ENCODE measurements around the gene NME2. TPM values are rescaled to one million over a fixed set of nuclear protein-coding genes. Genes with fewer than 3 reads are reported as not detected.

Gene NME2
- total and polyA plus RNA-seq, 2 of the 8 experiments (the other 6 are each of a cell fraction or from before 2014, with no cell fraction given), result 827 to 929 TPM

DNA sequence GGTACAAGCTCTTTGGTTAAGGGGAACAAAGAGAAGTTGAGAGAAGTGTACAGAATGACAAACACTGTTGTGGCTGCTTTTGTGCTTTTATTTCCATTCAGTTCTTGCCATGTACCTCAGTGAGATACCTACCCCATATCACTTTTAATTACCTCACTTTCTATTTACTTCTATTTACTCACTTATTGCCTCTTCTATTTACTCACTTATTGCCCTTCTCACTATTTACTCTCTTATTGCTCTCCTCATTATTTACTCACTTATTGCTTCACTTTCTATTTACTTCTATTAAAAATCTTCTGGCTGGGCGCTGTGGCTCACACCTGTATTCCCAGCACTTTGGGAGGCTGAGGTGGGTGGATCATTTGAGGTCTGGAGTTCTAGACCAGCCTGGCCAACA is 51.7 kb downstream of the NME2 start:
- FAIRE-seq, result no peak
- no peak overlapping the region for H3K14ac ChIP-seq (ENCODE audit: insufficient read length)
- ChIA-PET POLR2A (ENCODE audit: partially characterized antibody) (no interaction called here), CTCF (ENCODE audit: partially characterized antibody) (no interaction called here)
- H3K79me2 ChIP-seq (ENCODE audit: control insufficient read depth in 1 of 2, insufficient read depth in 2 of 2, low read length in 2 of 2), result no peaks in the 10 kb centered on the region; a peak in 1 of 4 replicates
- H3K56ac ChIP-seq (replicated peaks; ENCODE audit: insufficient read length, low read depth, low read length), result no peak overlapping the region
- no peaks in the 10 kb centered on the region for H3K4me1 ChIP-seq (replicated peaks in 1 of 4; ENCODE audit: control insufficient read depth in 3 of 4, insufficient read depth in 4 of 4, low read length in 3 of 4)
- H3K27me3 ChIP-seq (replicated peaks in 1 of 4; ENCODE audit: control insufficient read depth in 3 of 4, extremely low read depth in 1 of 4, insufficient read depth in 3 of 4, low read length in 3 of 4), result no peaks in the 10 kb centered on the region
- H4K91ac ChIP-seq (replicated peaks; ENCODE audit: insufficient read length, low read length), result no peak overlapping the region
- DNase-seq (ENCODE audit: low read depth in 1 of 2, low spot score in 2 of 2), result no peak
- H3K4me2 ChIP-seq (ENCODE audit: insufficient read depth in 1 of 2, low read depth in 2 of 2, low read length in 2 of 2), result no peak overlapping the region
- H3K36me3 ChIP-seq (ENCODE audit: control insufficient read depth in 2 of 4, insufficient read depth in 4 of 4, low read length in 3 of 4), result peaks cover 4 to 85% (median 50%) of the 10 kb centered on the region in 4 experiments; a peak in 7 of 8 replicates
- no peak overlapping the region for H2BK20ac ChIP-seq (ENCODE audit: low read length)
- H4K5ac ChIP-seq (ENCODE audit: insufficient read length, low read depth, low read length), result no peak overlapping the region
- no peak overlapping the region for H2BK12ac ChIP-seq (ENCODE audit: low read depth, low read length)
- no peak overlapping the region for H2BK15ac ChIP-seq (ENCODE audit: low read length)
- H2AFZ ChIP-seq (ENCODE audit: low read length), result no peak overlapping the region
- no peak overlapping the region for H3K23ac ChIP-seq (ENCODE audit: insufficient read length)
- H2BK120ac ChIP-seq (replicated peaks; ENCODE audit: low read depth, low read length), result no peak overlapping the region
- H2AK5ac ChIP-seq (ENCODE audit: low read depth, low read length), result no peak overlapping the region
- H4K20me1 ChIP-seq (replicated peaks in 1 of 2; ENCODE audit: control insufficient read depth in 1 of 2, insufficient read depth in 2 of 2, low read length in 2 of 2), result no peaks in the 10 kb centered on the region
- H3K4ac ChIP-seq (replicated peaks; ENCODE audit: insufficient read length, low read depth, low read length), result no peak overlapping the region
- no peak overlapping the region for H3K18ac ChIP-seq (ENCODE audit: extremely low read depth, low read length)
- no peak overlapping the region for H4K8ac ChIP-seq (ENCODE audit: extremely low read depth, insufficient read depth, low read length)
- no peaks in the 10 kb centered on the region for H3K23me2 ChIP-seq (ENCODE audit: low read depth, low read length)
- no peak overlapping the region for H3K9ac ChIP-seq (replicated peaks in 1 of 4; ENCODE audit: extremely low read depth in 1 of 4, low read depth in 3 of 4, low read length in 3 of 4)
- H2BK5ac ChIP-seq (ENCODE audit: low read depth, low read length), result no peak overlapping the region
- no peaks in the 10 kb centered on the region for H3K79me1 ChIP-seq (ENCODE audit: low read depth, low read length)
- H3K27ac ChIP-seq (ENCODE audit: low read depth, low read length), result no peak overlapping the region
- TF ChIP-seq HDAC2 (IDR thresholded peaks at IDR 0.05; ENCODE audit: borderline replicate concordance in 1 of 2, low read depth in 2 of 2, low read length in 2 of 2) (no peak), ASH2L (IDR thresholded peaks at IDR 0.05; ENCODE audit: low read length) (no peak), RNF2 (IDR thresholded peaks at IDR 0.05; ENCODE audit: borderline replicate concordance, low read depth, low read length, missing control alignments, poor library complexity, severe bottlenecking) (no peak), RAD21 (IDR thresholded peaks at IDR 0.05 in 1 of 2, conservative IDR thresholded peaks at IDR 0.05 in 1 of 2; ENCODE audit: low read depth in 2 of 2, low read length in 2 of 2) (no peak), NRF1 (IDR thresholded peaks at IDR 0.05; ENCODE audit: low read depth, low read length) (no peak), PHF8 (conservative IDR thresholded peaks at IDR 0.05; ENCODE audit: low read depth, low read length) (no peak), TAF7 (optimal IDR thresholded peaks at IDR 0.05; ENCODE audit: borderline replicate concordance, low read depth, low read length) (no peak), EGR1 (IDR thresholded peaks at IDR 0.05; ENCODE audit: borderline replicate concordance, low read depth, low read length) (no peak), HDAC6 (IDR thresholded peaks at IDR 0.05; ENCODE audit: low read depth, low read length) (no peak), KDM4A (IDR thresholded peaks at IDR 0.05; ENCODE audit: low read depth, low read length, severe bottlenecking) (no peak)
- H3K9me3 ChIP-seq (ENCODE audit: insufficient read depth in 2 of 2, low read depth in 1 of 2, low read length in 1 of 2), result no peaks in the 10 kb centered on the region
- H3K4me3 ChIP-seq (ENCODE audit: extremely low read depth in 1 of 4, insufficient read depth in 2 of 4, low read depth in 3 of 4, low read length in 4 of 4), result no peak overlapping the region
- WGBS, 2 experiments (ENCODE audit: extremely low coverage in 1 of 2, insufficient coverage in 1 of 2, insufficient read length in 1 of 2, insufficient replicate concordance in 2 of 2, low coverage in 1 of 2, low lambda C conversion rate in 2 of 2, missing lambda C conversion rate in 1 of 2), result 94% methylated on average over 1 of the region's 1 CpG; no CpG with 5 or more reads in 1 of the 2 experiments

Data from H1 (cell line).